Fibroblast of the conjunctiva (primary cell): Measurements from ENCODE around the gene F8.

Experiments
- DNase-seq: peaks from one replicate; pipeline ENCODE4 v3.0.0-alpha.2; 2010; ENCODE audit warnings: low read depth

Gene F8

DNA sequence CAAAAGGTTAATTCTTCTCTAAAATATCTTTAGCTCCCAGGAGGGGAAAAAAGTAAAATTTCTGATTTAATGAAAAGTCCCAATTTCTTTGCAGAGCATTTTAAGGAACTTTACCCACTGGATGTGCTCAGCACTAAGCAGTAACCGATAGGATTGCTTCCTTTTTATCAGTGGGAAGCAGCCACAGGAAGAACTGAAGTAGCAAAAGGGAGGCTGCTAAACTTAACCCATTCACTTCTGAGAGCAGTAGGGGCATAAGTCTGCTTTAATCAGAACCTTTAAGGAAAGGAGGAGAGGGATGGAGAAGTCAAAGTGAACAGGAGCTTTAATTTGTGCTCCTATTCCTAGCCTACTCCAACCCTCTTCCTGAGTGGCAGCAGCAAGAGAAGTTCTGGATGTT lies at the start of gene F8:
Gene F8 (minus strand): TSS at position 139 of the 400 bp plus-strand sequence. CDS start 171 bp downstream, outside the sequence.
- DNase-seq: no peak

DNA sequence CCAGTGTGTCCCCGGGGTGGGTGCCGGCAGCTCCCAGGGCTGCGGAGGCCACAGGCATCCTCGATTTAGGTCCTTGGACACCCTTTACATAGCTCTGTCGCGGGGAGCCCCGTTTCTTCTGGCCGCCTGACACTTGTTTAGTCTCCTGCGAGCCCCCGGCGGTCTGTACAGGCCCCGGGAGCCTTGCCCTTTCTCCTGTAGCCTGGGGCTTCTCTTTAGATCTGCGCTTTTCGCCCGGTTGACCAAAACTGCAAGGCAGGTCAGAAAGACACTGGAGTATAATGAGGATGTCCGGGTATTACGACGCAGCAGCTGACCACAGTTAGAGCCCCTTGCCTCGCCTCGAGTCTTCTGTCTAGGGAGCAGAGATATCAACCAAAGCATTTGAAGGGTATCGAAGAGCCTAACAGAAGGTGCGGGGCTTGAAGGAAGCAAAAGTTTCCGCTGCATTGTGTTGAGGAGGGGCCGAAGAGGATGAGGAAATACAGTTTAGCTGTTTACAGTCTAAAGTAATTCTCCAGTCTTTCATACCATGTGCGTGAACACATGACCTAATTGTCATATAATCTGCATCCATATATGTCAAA lies 49.3 kb upstream of the F8 start:
- DNase-seq: no peak

DNA sequence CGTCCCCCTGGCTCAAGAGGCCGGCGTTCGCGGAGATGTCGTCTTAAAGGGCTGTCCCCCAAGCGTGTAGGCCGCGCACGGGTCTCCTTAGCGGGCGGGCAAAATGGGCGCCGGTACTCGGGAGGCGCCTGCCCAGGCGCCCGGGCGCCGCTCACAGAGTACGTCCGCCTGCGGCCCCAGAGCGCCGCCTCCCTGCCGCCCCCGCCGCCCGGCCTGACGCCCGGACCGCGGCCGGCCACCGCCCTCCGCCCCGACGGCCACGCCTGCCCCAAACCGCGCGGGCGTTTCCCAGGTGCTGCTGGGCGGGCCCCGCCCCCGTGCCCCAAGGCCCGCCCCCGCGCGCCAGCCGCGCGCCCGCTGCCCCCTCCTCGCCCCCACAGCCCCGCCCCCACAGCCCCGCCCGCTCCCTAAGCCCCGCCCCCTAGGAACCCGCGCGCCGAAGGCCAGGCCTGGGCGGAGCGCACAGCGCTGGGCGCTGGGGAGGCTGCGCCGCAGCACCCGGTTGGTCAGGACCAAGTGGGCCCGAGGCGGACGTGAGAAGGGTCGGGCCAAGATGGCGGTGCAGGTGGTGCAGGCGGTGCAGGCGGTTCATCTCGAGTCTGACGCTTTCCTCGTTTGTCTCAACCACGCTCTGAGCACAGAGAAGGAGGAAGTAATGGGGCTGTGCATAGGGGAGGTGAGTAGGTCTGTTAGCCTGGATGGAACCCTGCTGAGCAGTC lies 48.6 kb upstream of the F8 start, which contains the start of the genes BRCC3, CMC4 and MTCP1:
Gene BRCC3 (plus strand): TSS at position 534 of the 719 bp plus-strand sequence. CDS start 20 bp downstream, at position 554.
Gene CMC4 (minus strand): TSS at position 162 of the 719 bp plus-strand sequence. CDS start 7,113 bp downstream, outside the sequence.
Gene MTCP1 (minus strand): TSS at position 162 of the 719 bp plus-strand sequence. CDS start 5,126 bp downstream, outside the sequence.
- DNase-seq: peak; percentile 65

DNA sequence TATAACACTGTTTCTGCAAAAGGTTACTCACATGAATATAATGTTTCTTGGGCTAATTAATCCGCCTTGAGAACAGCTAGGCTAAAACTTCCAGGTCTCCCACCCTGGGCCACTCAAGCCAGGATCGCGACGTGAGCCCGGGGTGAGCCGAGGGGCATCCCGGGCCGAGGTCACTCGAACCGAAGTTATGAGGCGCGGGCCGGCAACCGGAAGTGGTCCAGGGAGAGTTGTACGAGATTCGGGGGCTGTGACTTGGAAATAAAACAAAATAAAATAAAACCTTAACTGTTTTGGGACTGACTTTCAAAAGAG lies 48.1 kb upstream of the F8 start:
- no peak for DNase-seq

DNA sequence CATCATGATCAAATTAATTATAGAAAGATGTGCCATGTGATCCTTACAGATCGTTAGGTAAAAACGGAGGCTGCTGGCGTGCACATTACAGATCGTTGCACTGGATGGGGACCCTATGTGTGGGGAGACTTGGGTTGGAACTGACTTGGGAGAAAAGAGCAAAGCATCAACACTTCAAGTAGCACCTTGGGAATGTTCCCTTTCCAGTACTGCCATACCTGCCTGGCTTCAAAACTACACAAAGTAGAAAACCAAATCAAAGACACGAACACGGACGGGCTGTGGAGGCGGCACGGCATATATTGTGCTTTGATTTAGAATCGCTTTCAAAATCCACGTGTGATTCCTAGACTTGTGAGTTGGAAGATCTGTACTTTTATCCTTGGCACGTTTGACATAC lies 47.5 kb upstream of the F8 start:
- no peak for DNase-seq

DNA sequence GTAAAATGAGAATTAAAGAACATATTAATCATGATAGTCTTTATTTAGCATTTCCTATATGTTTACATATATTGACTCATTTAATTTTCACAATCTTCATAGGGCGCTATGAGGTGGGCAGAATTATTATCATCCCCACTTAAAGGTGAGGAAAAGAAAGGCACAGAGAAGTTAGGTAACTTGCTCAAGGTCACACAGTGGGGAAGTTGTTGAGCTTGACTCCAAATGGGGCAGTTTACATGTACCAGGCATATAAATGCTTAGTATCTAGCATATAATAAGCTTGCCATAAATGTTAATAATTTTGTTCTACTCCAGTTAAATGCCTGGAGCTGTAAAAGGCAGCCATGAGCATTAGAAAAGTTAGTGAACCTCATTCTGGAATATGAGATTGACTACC lies 46.9 kb upstream of the F8 start:
- no peak for DNase-seq

- DNase-seq: no peak
Observed at GRCh38 chrX:155068165-155068564, 45.6 kb upstream of the F8 start.

GRCh38 chrX:155065035-155065734 lies 42.7 kb upstream of the F8 start:
- DNase-seq: no peak

DNA sequence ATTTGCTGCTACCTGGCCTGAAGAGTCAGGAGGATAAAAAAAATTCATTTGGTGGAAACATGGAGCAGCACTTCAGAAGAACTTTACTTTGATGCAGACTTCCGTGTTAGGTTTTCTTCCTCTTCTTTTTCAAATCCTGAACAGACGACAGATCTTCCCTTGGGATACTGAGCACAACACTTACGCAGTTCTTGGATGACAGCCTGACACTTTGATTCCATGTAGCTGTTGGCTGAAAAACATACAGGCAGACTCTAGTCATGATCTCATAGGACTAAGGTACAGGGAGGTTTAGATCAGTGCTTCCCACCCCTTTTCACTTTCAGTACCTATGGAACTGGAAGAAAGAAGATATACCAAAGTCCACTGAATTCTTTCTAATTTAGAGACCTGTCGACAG lies 39.2 kb upstream of the F8 start:
- DNase-seq: no peak

- peak; percentile 38 for DNase-seq
Observed at GRCh38 chrX:155056877-155057792, 34.6 kb upstream of the F8 start.

GRCh38 chrX:155056471-155056870 lies 33.9 kb upstream of the F8 start:
- no peak for DNase-seq

GRCh38 chrX:155055494-155055893 lies 33.0 kb upstream of the F8 start:
- no peak for DNase-seq

GRCh38 chrX:155054255-155054654 lies 31.7 kb upstream of the F8 start:
- DNase-seq: no peak

DNA sequence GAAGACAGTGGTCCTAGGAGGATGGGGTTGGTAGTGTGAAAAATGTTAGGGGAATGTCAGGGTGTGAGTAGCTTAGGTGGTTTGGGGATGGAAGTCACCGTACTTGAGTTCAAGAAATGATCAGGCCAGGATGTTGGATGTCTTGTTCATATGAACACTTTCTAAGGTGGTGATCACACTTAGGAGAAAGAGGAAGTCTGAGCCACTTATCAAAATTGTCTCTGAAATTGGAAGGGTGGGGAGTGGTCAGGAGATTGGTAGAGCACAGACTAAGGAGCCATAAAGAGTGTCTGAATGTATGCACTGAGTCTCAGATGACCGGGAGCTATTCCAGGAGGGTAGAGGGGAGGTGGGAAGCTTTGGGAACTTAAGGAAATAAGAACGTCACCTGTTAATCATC lies 31.1 kb upstream of the F8 start:
- no peak for DNase-seq

GRCh38 chrX:155052738-155053498 lies 30.4 kb upstream of the F8 start:
- no peak for DNase-seq

GRCh38 chrX:155048977-155049619 lies 26.6 kb upstream of the F8 start:
- peak; percentile 38 for DNase-seq

DNA sequence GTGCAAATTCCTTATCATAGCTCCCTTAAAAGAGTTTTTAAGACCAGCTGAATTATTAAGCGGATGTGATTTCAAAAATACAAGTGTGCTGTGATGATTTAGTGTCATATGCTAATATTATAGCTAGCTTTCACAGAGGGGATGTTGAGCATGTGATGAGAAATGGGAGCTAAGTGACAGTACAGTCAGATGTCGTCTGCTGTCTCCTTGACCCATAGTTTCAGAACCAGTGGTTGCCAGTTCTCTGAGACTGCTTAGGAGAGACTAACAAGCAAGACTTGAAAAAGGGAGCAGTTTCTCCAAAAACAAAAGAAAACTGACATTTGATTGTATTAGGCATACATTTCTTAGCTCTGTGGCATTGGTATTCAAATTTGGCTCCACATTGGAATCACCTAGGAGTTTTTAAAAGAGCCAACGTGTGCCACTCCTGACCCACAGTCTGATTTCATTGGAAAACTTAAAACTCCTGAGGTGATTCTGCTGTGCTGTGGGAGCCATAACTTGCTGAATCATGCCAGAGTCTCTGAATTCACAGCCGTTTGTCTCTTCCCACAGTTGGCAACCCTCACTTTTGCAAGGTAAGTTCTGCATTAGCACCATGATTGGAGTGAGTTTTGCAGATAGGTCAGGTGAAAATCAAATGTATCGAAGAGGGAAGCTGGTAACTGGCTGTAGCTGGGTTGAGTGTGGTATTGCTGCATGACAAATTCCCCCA lies 24.4 kb upstream of the F8 start:
- DNase-seq: no peak

GRCh38 chrX:155046129-155046810 lies 23.7 kb upstream of the F8 start:
- no peak for DNase-seq

DNA sequence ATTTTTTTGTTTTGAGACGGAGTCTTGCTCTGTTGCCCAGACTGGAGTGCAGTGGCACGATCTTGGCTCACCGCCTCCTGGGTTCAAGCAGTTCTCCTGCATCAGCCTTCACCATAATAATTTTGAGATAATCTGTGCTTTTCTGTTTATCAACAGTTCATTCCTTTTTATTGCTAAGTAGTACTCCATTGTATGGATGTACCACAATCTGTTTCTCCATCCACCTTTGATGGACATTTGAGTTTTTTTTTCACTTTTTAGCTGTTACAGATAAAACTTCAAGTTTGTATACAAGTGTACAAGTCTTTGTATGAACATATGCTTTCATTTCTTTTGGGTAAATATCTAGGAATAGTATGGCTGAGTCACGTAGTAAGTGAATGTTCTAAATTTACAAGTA lies 13.2 kb upstream of the F8 start:
- DNase-seq: no peak
